ENCODE results near the gene HSBP1L1.
A peak's percentile ranks its signal among the peaks of the same experiment; 100 is the strongest.

The HSBP1L1 gene

GRCh38 chr18:79924814-79925731, 39.4 kb upstream of the HSBP1L1 start:
- peak in 1 of 2 experiments; percentile 2 for DNase-seq (ENCODE audit: low spot score in 2 of 2)
- H3K4me1 ChIP-seq, result no peaks in the 10 kb centered on the region
- no peaks in the 10 kb centered on the region for H3K27me3 ChIP-seq (ENCODE audit: low read depth)
- no peak overlapping the region for H3K4me3 ChIP-seq
- peaks cover 8% of the 10 kb centered on the region for H3K9me3 ChIP-seq
- peaks cover 11% of the 10 kb centered on the region for H3K36me3 ChIP-seq (replicated peaks)
- in situ Hi-C loops (cut with MboI; ENCODE audit: low sequenced_read_pairs), result no loop called here

- peak in 1 of 2 experiments; percentile 3 for DNase-seq (ENCODE audit: low spot score in 2 of 2)
- no peak overlapping the region for H3K4me3 ChIP-seq
- peaks cover 8% of the 10 kb centered on the region for H3K9me3 ChIP-seq
- in situ Hi-C loops (cut with MboI; ENCODE audit: low sequenced_read_pairs), result no loop called here
- H3K27me3 ChIP-seq (ENCODE audit: low read depth), result no peaks in the 10 kb centered on the region
- H3K36me3 ChIP-seq (replicated peaks), result peaks cover 11% of the 10 kb centered on the region
- no peaks in the 10 kb centered on the region for H3K4me1 ChIP-seq
These were observed 38.1 kb upstream of the HSBP1L1 start for GRCh38 chr18:79926306-79926705.

- peaks cover 11% of the 10 kb centered on the region for H3K36me3 ChIP-seq (replicated peaks)
- H3K27me3 ChIP-seq (ENCODE audit: low read depth), result no peaks in the 10 kb centered on the region
- no peaks in the 10 kb centered on the region for H3K4me1 ChIP-seq
- H3K4me3 ChIP-seq, result no peak overlapping the region
- in situ Hi-C loops (cut with MboI; ENCODE audit: low sequenced_read_pairs), result no loop called here
- peaks cover 8% of the 10 kb centered on the region for H3K9me3 ChIP-seq
- peak in 1 of 2 experiments; percentile 4 for DNase-seq (ENCODE audit: low spot score in 2 of 2)
These were observed 37.5 kb upstream of the HSBP1L1 start for GRCh38 chr18:79926715-79927606.

DNA sequence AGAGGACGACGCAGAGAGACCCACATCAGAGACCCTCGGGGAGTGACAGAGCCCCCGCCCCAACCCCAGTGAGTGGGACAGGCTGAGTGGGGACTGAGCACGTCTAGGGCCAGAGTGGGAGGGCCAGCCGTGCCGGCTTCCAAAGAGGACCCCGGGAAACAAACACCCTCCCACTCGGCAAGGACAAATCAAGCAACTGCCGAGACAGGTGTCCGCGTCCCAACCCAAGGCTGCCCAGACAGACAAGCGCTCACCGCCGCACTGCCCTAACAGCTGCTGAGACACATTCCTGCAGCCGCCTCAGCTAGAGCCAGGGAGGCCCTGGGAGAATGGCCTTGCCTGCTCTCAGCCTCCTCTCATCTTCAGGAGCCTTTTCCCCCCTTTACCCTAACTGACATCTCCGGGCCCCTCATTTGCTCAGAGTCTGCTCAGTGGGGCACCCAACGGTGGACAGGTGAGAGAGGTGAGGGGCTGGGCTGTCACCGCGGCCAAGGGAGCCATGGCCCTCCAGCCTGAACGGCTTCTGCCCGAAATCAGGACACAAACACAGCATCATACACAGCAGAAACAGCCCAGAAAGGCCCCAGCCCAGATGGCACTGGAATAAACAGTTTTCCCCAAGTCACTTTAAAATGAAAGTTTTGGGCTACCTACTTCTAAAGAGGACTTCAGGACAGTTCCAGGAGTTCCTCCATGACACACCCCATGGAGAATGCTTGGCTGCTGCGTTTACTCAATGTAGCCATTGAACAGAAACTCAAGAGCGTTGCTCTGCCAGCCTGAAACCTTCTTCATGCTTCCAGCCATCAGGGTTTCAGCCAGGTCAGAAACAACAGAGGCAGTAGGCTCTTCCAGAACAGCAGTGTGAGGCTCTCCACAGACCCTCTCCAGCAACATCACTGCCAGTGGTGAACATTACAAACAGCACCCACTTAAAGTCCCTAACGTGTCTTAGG, 36.6 kb upstream of the HSBP1L1 start:
- in situ Hi-C loops (cut with MboI; ENCODE audit: low sequenced_read_pairs), result no loop called here
- Histone ChIP-seq H3K27me3 (ENCODE audit: low read depth) (no peaks in the 10 kb centered on the region), H3K4me3 (no peak overlapping the region), H3K36me3 (replicated peaks) (peaks cover 11% of the 10 kb centered on the region), H3K9me3 (peaks cover 10% of the 10 kb centered on the region), H3K4me1 (no peaks in the 10 kb centered on the region)
- DNase-seq (ENCODE audit: low spot score in 2 of 2), result peak in 1 of 2 experiments; percentile 4

DNA sequence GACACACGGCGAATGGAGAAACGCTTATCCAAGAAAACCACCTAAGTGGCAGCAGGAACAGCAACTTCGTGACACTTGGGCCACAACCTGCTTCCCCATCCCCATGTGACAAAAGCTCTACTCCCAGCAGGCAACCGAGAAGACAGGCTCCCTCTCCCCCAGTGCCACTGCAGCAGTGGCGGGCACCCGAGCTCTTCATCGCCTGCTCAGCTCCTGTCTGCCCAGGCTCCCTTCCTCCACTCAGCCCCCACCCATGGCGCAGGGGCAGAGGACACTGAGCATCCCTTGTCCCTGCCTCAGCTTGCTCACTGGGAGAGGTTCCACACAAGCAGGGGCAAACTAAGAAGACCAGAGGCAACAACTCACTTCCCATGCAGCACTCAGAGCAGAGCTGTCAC, 35.9 kb upstream of the HSBP1L1 start:
- Histone ChIP-seq H3K27me3 (ENCODE audit: low read depth) (no peaks in the 10 kb centered on the region), H3K4me1 (no peaks in the 10 kb centered on the region), H3K36me3 (replicated peaks) (peaks cover 11% of the 10 kb centered on the region), H3K9me3 (peaks cover 17% of the 10 kb centered on the region), H3K4me3 (no peak overlapping the region)
- DNase-seq (ENCODE audit: low spot score in 2 of 2), result peak in 1 of 2 experiments; percentile 4
- in situ Hi-C loops (cut with MboI; ENCODE audit: low sequenced_read_pairs), result no loop called here

DNA sequence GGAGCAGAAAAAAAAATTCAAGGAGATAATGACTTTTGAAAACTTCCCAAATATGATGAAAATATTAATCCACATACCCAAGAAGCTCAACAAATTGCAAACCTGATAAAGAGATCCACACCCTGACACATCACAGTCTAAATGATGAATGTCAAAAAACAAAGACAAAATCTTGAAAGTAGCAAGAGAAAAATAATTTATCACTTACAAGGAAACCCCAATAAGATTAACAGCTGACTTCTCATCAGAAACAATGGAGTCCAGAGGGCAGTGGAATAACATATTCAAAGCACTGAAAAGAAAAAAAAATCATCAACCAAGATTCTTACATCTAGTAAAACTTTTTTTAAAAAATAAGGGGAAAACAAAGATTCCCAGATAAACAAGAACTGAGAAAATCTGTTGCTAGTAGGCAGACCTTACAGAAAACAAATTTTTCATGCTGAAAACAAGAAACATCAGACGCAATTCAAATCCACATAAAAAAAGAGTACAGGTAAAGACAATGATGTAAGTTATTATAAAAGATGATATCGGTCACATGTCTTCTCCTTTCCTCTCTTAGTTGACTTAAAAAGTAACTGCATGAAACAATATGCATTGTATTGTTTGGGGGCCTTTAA, 34.3 kb upstream of the HSBP1L1 start:
- no peak overlapping the region for H3K4me3 ChIP-seq
- DNase-seq (ENCODE audit: low spot score in 2 of 2), result no peak
- no peaks in the 10 kb centered on the region for H3K27me3 ChIP-seq (ENCODE audit: low read depth)
- H3K4me1 ChIP-seq, result no peaks in the 10 kb centered on the region
- in situ Hi-C loops (cut with MboI; ENCODE audit: low sequenced_read_pairs), result no loop called here
- H3K36me3 ChIP-seq (replicated peaks), result peaks cover 11% of the 10 kb centered on the region
- H3K9me3 ChIP-seq, result peaks cover 19% of the 10 kb centered on the region

DNA sequence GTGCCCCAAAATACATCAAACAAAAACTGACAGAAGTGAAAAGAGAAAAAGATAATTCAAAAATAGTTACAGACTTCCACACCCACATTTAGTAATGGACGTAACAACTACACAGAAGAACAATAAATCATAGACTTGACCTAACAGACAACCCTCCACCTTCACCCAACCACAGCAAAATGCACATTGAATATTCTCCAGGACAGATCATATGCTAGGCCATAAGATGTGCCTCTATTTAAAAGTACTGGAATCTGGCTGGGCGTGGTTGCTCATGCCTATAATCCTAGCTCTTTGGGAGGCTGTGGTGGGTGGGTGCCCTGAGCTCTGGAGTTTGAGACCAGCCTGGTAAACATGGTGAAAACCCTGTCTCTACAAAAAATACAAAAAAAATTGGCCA, 33.0 kb upstream of the HSBP1L1 start:
- peaks cover 15% of the 10 kb centered on the region for H3K36me3 ChIP-seq (replicated peaks)
- no peaks in the 10 kb centered on the region for H3K4me1 ChIP-seq
- H3K27me3 ChIP-seq (ENCODE audit: low read depth), result no peaks in the 10 kb centered on the region
- DNase-seq (ENCODE audit: low spot score in 2 of 2), result no peak
- peaks cover 19% of the 10 kb centered on the region for H3K9me3 ChIP-seq
- in situ Hi-C loops (cut with MboI; ENCODE audit: low sequenced_read_pairs), result no loop called here
- H3K4me3 ChIP-seq, result no peak overlapping the region

GRCh38 chr18:79932907-79933306, 31.5 kb upstream of the HSBP1L1 start:
- in situ Hi-C loops (cut with MboI; ENCODE audit: low sequenced_read_pairs), result no loop called here
- no peaks in the 10 kb centered on the region for H3K4me1 ChIP-seq
- H3K27me3 ChIP-seq (ENCODE audit: low read depth), result no peaks in the 10 kb centered on the region
- H3K4me3 ChIP-seq, result no peak overlapping the region
- H3K9me3 ChIP-seq, result peaks cover 19% of the 10 kb centered on the region
- H3K36me3 ChIP-seq (replicated peaks), result peaks cover 21% of the 10 kb centered on the region
- DNase-seq (ENCODE audit: low spot score in 2 of 2), result no peak

- Histone ChIP-seq H3K27me3 (ENCODE audit: low read depth) (no peaks in the 10 kb centered on the region), H3K36me3 (replicated peaks) (peaks cover 21% of the 10 kb centered on the region), H3K9me3 (peaks cover 19% of the 10 kb centered on the region), H3K4me3 (no peak overlapping the region), H3K4me1 (no peaks in the 10 kb centered on the region)
- in situ Hi-C loops (cut with MboI; ENCODE audit: low sequenced_read_pairs), result no loop called here
- peak; percentile 49 to 78 for DNase-seq (ENCODE audit: low spot score in 2 of 2)
These were observed 30.7 kb upstream of the HSBP1L1 start for GRCh38 chr18:79933765-79934164.

DNA sequence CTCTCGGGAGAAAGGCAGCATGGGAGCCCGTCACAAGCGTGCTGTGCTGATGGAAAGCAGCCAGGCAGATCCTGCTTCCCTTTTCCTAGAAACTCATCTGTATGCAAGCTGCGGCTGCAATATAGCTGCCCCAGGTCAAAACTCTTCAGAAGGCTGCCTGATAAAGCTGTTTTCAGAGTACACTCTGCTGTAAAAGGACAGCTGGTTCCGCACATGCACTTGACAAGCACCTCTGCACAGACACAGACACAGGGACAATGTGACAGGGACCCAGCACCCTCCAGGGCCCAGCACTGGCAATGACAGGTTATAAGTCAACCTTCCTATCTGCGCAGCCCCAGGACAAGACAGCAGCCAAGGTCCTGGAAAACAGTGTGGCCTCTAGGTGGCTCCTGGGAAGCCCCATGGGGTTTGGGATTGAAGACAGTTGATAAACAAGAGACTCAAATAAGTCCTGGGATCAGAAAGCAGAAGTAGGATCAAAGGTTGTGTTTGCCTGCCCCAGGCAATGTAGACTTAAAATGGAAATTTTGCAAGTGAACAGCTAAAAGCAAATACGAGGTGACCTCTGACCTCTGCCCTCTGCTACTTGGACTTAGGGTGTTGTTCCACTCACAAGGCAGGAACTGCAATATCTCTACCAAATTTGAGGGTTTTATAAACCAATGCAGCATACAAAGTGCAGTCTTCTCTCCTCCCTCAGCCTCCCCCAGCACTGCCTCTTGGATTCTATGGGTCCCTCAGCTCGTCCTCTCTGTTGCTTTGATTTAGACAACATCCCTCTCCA, 29.9 kb upstream of the HSBP1L1 start:
- Histone ChIP-seq H3K27me3 (ENCODE audit: low read depth) (no peaks in the 10 kb centered on the region), H3K4me3 (no peak overlapping the region), H3K36me3 (replicated peaks) (peaks cover 20% of the 10 kb centered on the region), H3K9me3 (peaks cover 17% of the 10 kb centered on the region), H3K4me1 (no peaks in the 10 kb centered on the region)
- in situ Hi-C loops (cut with MboI; ENCODE audit: low sequenced_read_pairs), result no loop called here
- DNase-seq (ENCODE audit: low spot score in 2 of 2), result peak in 1 of 2 experiments; percentile 34

GRCh38 chr18:79935098-79935480, 29.4 kb upstream of the HSBP1L1 start:
- Histone ChIP-seq H3K36me3 (replicated peaks) (peaks cover 23% of the 10 kb centered on the region), H3K4me3 (no peak overlapping the region), H3K9me3 (peaks cover 11% of the 10 kb centered on the region), H3K27me3 (ENCODE audit: low read depth) (no peaks in the 10 kb centered on the region), H3K4me1 (no peaks in the 10 kb centered on the region)
- in situ Hi-C loops (cut with MboI; ENCODE audit: low sequenced_read_pairs), result no loop called here
- DNase-seq (ENCODE audit: low spot score in 2 of 2), result no peak

DNA sequence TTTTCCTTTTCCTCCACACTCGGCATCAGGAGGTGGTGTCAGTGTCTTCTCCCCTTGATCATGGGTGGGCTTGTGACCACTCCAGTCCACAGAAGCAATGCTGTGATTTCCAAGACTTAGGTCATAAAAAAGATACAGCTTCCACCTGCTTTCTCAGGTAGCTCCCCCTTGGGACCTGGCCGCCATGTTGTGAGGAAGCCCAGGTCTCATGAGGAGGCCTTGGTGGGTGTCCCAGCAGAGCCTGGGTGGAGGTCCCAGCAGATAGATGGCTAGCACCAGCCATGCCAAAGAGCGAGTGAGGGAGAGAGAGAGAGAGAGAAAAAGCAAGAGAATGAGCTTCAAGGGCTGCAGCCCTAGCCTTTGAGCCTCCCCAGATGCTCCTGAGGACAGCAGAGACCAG, 28.9 kb upstream of the HSBP1L1 start:
- Histone ChIP-seq H3K4me3 (no peak overlapping the region), H3K4me1 (no peaks in the 10 kb centered on the region), H3K36me3 (replicated peaks) (peaks cover 24% of the 10 kb centered on the region), H3K9me3 (peaks cover 10% of the 10 kb centered on the region), H3K27me3 (ENCODE audit: low read depth) (no peaks in the 10 kb centered on the region)
- in situ Hi-C loops (cut with MboI; ENCODE audit: low sequenced_read_pairs), result no loop called here
- no peak for DNase-seq (ENCODE audit: low spot score in 2 of 2)
